Measurements from ENCODE around the gene NCEH1. TPM values are rescaled to one million over a fixed set of nuclear protein-coding genes. Genes with fewer than 3 reads are reported as not detected.

The NCEH1 gene
- total and polyA plus RNA-seq, 2 of the 4 experiments (the other 2 are of a cell fraction): 22.3 to 23.3 TPM

DNA sequence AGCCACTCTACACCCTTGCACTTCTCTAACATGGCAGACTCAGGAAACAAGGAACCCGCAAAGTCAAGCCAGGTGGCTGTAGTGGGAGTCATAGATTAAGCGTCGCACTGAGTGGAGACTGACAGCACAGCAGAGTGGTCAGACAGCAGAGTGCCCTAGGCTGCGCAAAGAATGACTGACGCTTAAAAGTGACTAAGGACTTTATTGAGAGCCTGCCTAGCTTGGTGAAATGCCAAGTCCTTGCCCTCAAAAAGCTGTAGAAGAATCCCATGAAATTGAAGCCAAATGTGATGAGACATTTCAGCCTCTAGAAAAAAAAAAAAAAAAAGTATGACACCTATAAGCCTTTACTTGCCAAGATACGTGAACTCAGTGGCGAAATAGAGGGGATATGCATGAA is 30.2 kb downstream of the NCEH1 start:
- ATAC-seq (ENCODE audit: low read depth): no peak

More for the DNA sequence above, 30.2 kb downstream of the NCEH1 start:
- H3K27me3 ChIP-seq (ENCODE audit: control insufficient read depth, insufficient read depth, low read length): no peaks in the 10 kb centered on the region
- no peak overlapping the region for H2BK15ac ChIP-seq (ENCODE audit: low read depth, low read length)
- in situ Hi-C loops (cut with MboI; ENCODE audit: low sequenced_read_pairs) (no loop called here), dilution Hi-C loops (cut with HindIII; ENCODE audit: low sequenced_read_pairs, unreplicated experiment) (no loop called here), intact Hi-C loops (cut with micrococcal nuclease) (no loop called here)
- no peak overlapping the region for H2AFZ ChIP-seq (replicated peaks; ENCODE audit: low read length, poor library complexity)
- CTCF ChIA-PET: interaction anchor here (0.6 kb wide), 1 partner anchor 182 kb away, joined by 4 read pairs; no protein-coding TSS in a partner anchor
- no peak overlapping the region for H3K4me3 ChIP-seq (ENCODE audit: insufficient read depth, low read depth, low read length)
- H3K9me3 ChIP-seq (ENCODE audit: control insufficient read depth, insufficient read depth, low read length): no peaks in the 10 kb centered on the region
- BruUV-seq (replicated peaks): no TSS peak
- peaks cover 13% of the 10 kb centered on the region for H3K4me1 ChIP-seq (ENCODE audit: control insufficient read depth, insufficient read depth, low read length)
- H3K9me1 ChIP-seq (ENCODE audit: insufficient read depth, low read length): peaks cover 3% of the 10 kb centered on the region
- no peak overlapping the region for H4K5ac ChIP-seq (ENCODE audit: low read depth, low read length)
- no peaks in the 10 kb centered on the region for H3K36me3 ChIP-seq (ENCODE audit: control insufficient read depth, insufficient read depth, low read length)
- no peak overlapping the region for H2BK5ac ChIP-seq (ENCODE audit: low read depth, low read length, poor library complexity, severe bottlenecking)
- POLR2A ChIA-PET (ENCODE audit: unreplicated experiment): no interaction called here
- H2BK20ac ChIP-seq (ENCODE audit: low read depth, low read length): no peak overlapping the region
- no peak overlapping the region for H3K27ac ChIP-seq (ENCODE audit: insufficient read depth, low read length)
- H3K9ac ChIP-seq (ENCODE audit: low read depth, low read length): no peak overlapping the region
- no peak overlapping the region for H3K4me2 ChIP-seq (ENCODE audit: low read depth, low read length)
- H3K56ac ChIP-seq (ENCODE audit: extremely low read depth, insufficient read depth, low read length): no peak overlapping the region
- H4K8ac ChIP-seq (ENCODE audit: low read depth in 2 of 2, low read length in 2 of 2): no peak overlapping the region
- DNase-seq: no peak
- peaks cover 39 to 79% of the 10 kb centered on the region in 2 experiments for H3K79me1 ChIP-seq (ENCODE audit: low read depth in 1 of 2, low read length in 2 of 2)
- H2AK9ac ChIP-seq (replicated peaks; ENCODE audit: low read depth, low read length, poor library complexity): no peak overlapping the region
- no peak overlapping the region for H2BK120ac ChIP-seq (ENCODE audit: low read depth, low read length)
- WGBS, 2 experiments (ENCODE audit: extremely low coverage in 2 of 2, insufficient read length in 1 of 2): 92% methylated on average over 7 of the region's 7 CpGs; no CpG with 5 or more reads in 1 of the 2 experiments
- no peak overlapping the region for H4K91ac ChIP-seq (ENCODE audit: insufficient read depth, low read depth, low read length)
- H3K23ac ChIP-seq (ENCODE audit: low read depth, low read length): no peak overlapping the region
- TF ChIP-seq, protein P1, sequence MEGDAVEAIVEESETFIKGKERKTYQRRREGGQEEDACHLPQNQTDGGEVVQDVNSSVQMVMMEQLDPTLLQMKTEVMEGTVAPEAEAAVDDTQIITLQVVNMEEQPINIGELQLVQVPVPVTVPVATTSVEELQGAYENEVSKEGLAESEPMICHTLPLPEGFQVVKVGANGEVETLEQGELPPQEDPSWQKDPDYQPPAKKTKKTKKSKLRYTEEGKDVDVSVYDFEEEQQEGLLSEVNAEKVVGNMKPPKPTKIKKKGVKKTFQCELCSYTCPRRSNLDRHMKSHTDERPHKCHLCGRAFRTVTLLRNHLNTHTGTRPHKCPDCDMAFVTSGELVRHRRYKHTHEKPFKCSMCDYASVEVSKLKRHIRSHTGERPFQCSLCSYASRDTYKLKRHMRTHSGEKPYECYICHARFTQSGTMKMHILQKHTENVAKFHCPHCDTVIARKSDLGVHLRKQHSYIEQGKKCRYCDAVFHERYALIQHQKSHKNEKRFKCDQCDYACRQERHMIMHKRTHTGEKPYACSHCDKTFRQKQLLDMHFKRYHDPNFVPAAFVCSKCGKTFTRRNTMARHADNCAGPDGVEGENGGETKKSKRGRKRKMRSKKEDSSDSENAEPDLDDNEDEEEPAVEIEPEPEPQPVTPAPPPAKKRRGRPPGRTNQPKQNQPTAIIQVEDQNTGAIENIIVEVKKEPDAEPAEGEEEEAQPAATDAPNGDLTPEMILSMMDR (conservative IDR thresholded peaks at IDR 0.05; ENCODE audit: low read depth, low read length): no peak
- TF ChIP-seq, protein P2, sequence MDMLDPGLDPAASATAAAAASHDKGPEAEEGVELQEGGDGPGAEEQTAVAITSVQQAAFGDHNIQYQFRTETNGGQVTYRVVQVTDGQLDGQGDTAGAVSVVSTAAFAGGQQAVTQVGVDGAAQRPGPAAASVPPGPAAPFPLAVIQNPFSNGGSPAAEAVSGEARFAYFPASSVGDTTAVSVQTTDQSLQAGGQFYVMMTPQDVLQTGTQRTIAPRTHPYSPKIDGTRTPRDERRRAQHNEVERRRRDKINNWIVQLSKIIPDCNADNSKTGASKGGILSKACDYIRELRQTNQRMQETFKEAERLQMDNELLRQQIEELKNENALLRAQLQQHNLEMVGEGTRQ (IDR thresholded peaks at IDR 0.05; ENCODE audit: low read depth, low read length): no peak
- TF ChIP-seq RCOR1 (IDR thresholded peaks at IDR 0.05; ENCODE audit: insufficient replicate concordance, low read length) (no peak), MAZ (IDR thresholded peaks at IDR 0.05; ENCODE audit: borderline replicate concordance, low read depth, low read length) (no peak), MAFK (IDR thresholded peaks at IDR 0.05; ENCODE audit: low read depth, low read length) (no peak)
- no peak overlapping the region for H3K18ac ChIP-seq (ENCODE audit: low read depth, low read length)
- no peaks in the 10 kb centered on the region for H4K20me1 ChIP-seq (ENCODE audit: insufficient read depth, low read length)
- no peak overlapping the region for H2AK5ac ChIP-seq (ENCODE audit: low read depth, low read length)
- no peak overlapping the region for H3K4ac ChIP-seq (ENCODE audit: low read depth, low read length)
- no peak overlapping the region for H3K14ac ChIP-seq (replicated peaks; ENCODE audit: low read depth, low read length)

Data from IMR-90 (cell line).